ENCODE measurements around the gene STAB2. TPM values are rescaled to one million over a fixed set of nuclear protein-coding genes. Genes with fewer than 3 reads are reported as not detected.

STAB2 gene
- total and polyA plus RNA-seq, 2 of the 8 experiments (the other 6 are each of a cell fraction or from before 2014, with no cell fraction given) = not detected

GRCh38 chr12:103698752-103699560 is 111.9 kb downstream of the STAB2 start:
- H3K18ac ChIP-seq (ENCODE audit: extremely low read depth, low read length) = no peak overlapping the region
- H2BK20ac ChIP-seq (ENCODE audit: low read length) = no peak overlapping the region
- no peaks in the 10 kb centered on the region for H3K36me3 ChIP-seq (ENCODE audit: control insufficient read depth in 2 of 4, insufficient read depth in 4 of 4, low read length in 3 of 4)
- H3K4me2 ChIP-seq (ENCODE audit: insufficient read depth in 1 of 2, low read depth in 2 of 2, low read length in 2 of 2) = no peak overlapping the region
- H2BK5ac ChIP-seq (ENCODE audit: low read depth, low read length) = no peak overlapping the region
- H2AK5ac ChIP-seq (ENCODE audit: low read depth, low read length) = no peak overlapping the region
- no peak overlapping the region for H3K14ac ChIP-seq (ENCODE audit: insufficient read length)
- H2BK12ac ChIP-seq (ENCODE audit: low read depth, low read length) = no peak overlapping the region
- H3K79me2 ChIP-seq (ENCODE audit: control insufficient read depth in 1 of 2, insufficient read depth in 2 of 2, low read length in 2 of 2) = no peaks in the 10 kb centered on the region
- H3K9ac ChIP-seq (replicated peaks in 1 of 4; ENCODE audit: extremely low read depth in 1 of 4, low read depth in 3 of 4, low read length in 3 of 4) = no peak overlapping the region
- ChIA-PET POLR2A (ENCODE audit: partially characterized antibody) (interaction anchor here (1.5 kb wide), 1 partner anchor 9 kb away, joined by 3 read pairs; no protein-coding TSS in a partner anchor), CTCF (ENCODE audit: partially characterized antibody) (interaction anchor here (0.8 to 2.1 kb wide), 6 partner anchors 9 to 66 kb away, joined by 3 to 5 read pairs (median 4); no protein-coding TSS in a partner anchor)
- 92% methylated on average over 9 of the region's 9 CpGs; no CpG with 5 or more reads in 1 of the 2 experiments for WGBS, 2 experiments (ENCODE audit: extremely low coverage in 1 of 2, insufficient coverage in 1 of 2, insufficient read length in 1 of 2, insufficient replicate concordance in 2 of 2, low coverage in 1 of 2, low lambda C conversion rate in 2 of 2, missing lambda C conversion rate in 1 of 2)
- H2AFZ ChIP-seq (ENCODE audit: low read length) = no peak overlapping the region
- no peak overlapping the region for H2BK120ac ChIP-seq (replicated peaks; ENCODE audit: low read depth, low read length)
- no peaks in the 10 kb centered on the region for H3K27me3 ChIP-seq (replicated peaks in 1 of 4; ENCODE audit: control insufficient read depth in 3 of 4, extremely low read depth in 1 of 4, insufficient read depth in 3 of 4, low read length in 3 of 4)
- H4K91ac ChIP-seq (replicated peaks; ENCODE audit: insufficient read length, low read length) = no peak overlapping the region
- H3K56ac ChIP-seq (replicated peaks; ENCODE audit: insufficient read length, low read depth, low read length) = no peak overlapping the region
- no peak overlapping the region for H3K4ac ChIP-seq (replicated peaks; ENCODE audit: insufficient read length, low read depth, low read length)
- no peaks in the 10 kb centered on the region for H3K4me1 ChIP-seq (replicated peaks in 1 of 4; ENCODE audit: control insufficient read depth in 3 of 4, insufficient read depth in 4 of 4, low read length in 3 of 4)
- no peak for DNase-seq (ENCODE audit: low read depth in 1 of 2, low spot score in 2 of 2)
- H4K5ac ChIP-seq (ENCODE audit: insufficient read length, low read depth, low read length) = no peak overlapping the region
- H2BK15ac ChIP-seq (ENCODE audit: low read length) = no peak overlapping the region
- no peaks in the 10 kb centered on the region for H4K20me1 ChIP-seq (replicated peaks in 1 of 2; ENCODE audit: control insufficient read depth in 1 of 2, insufficient read depth in 2 of 2, low read length in 2 of 2)
- H3K23ac ChIP-seq (ENCODE audit: insufficient read length) = no peak overlapping the region
- H3K27ac ChIP-seq (ENCODE audit: low read depth, low read length) = no peak overlapping the region
- H4K8ac ChIP-seq (ENCODE audit: extremely low read depth, insufficient read depth, low read length) = no peak overlapping the region
- H3K23me2 ChIP-seq (ENCODE audit: low read depth, low read length) = peaks cover 2% of the 10 kb centered on the region; the same call in 1 of the 2 replicates
- no peaks in the 10 kb centered on the region for H3K79me1 ChIP-seq (ENCODE audit: low read depth, low read length)
- FAIRE-seq = no peak
- no peaks in the 10 kb centered on the region for H3K9me3 ChIP-seq (ENCODE audit: insufficient read depth in 2 of 2, low read depth in 1 of 2, low read length in 1 of 2)
- H3K4me3 ChIP-seq (ENCODE audit: extremely low read depth in 1 of 4, insufficient read depth in 2 of 4, low read depth in 3 of 4, low read length in 4 of 4) = no peak overlapping the region
- no peak for TF ChIP-seq BCL11A (IDR thresholded peaks at IDR 0.05; ENCODE audit: low read depth in 2 of 2, low read length in 2 of 2)
- TF ChIP-seq NRF1 (IDR thresholded peaks at IDR 0.05; ENCODE audit: low read depth, low read length) = no peak
- TF ChIP-seq POLR2AphosphoS5 (IDR thresholded peaks at IDR 0.05; ENCODE audit: low read depth, low read length) = no peak
- no peak for TF ChIP-seq MAFK (IDR thresholded peaks at IDR 0.05; ENCODE audit: low read depth, low read length)
- no peak for TF ChIP-seq CREB1 (IDR thresholded peaks at IDR 0.05)
- TF ChIP-seq FOSL1 (IDR thresholded peaks at IDR 0.05; ENCODE audit: insufficient read depth, low read depth, low read length) = no peak
- TF ChIP-seq ASH2L (IDR thresholded peaks at IDR 0.05; ENCODE audit: low read length) = no peak
- TF ChIP-seq NANOG (IDR thresholded peaks at IDR 0.05; ENCODE audit: insufficient read depth, low read depth, low read length, poor library complexity, severe bottlenecking) = no peak
- TF ChIP-seq SUZ12 (IDR thresholded peaks at IDR 0.05; ENCODE audit: low read length) = no peak
- TF ChIP-seq CBX5 (IDR thresholded peaks at IDR 0.05; ENCODE audit: low read depth, low read length) = no peak
- TF ChIP-seq KDM4A (IDR thresholded peaks at IDR 0.05; ENCODE audit: low read depth, low read length, severe bottlenecking) = no peak
